ENCODE measurements around the gene SERGEF. TPM values are rescaled to one million over a fixed set of nuclear protein-coding genes. Genes with fewer than 3 reads are reported as not detected.

The SERGEF gene
- total RNA-seq, 6 experiments from 2014 or later: 8.4 to 19.5 (median 15.8) TPM

- intact Hi-C loops (cut with DNase I): no loop called here
- DNase-seq: no peak
- no peak for TF ChIP-seq POLR2A (IDR thresholded peaks at IDR 0.05)
- no peak for TF ChIP-seq CTCF (IDR thresholded peaks at IDR 0.05)
- no peaks in the 10 kb centered on the region for H3K4me1 ChIP-seq
- no peak overlapping the region for H3K4me3 ChIP-seq
- H3K27ac ChIP-seq: no peak overlapping the region
- ATAC-seq: no peak
- no peaks in the 10 kb centered on the region for H3K9me3 ChIP-seq
- no peaks in the 10 kb centered on the region for H3K27me3 ChIP-seq
- 76% methylated on average over 3 of the region's 6 CpGs for WGBS (ENCODE audit: insufficient coverage, low coverage, low lambda C conversion rate, missing lambda C conversion rate)
- no peaks in the 10 kb centered on the region for H3K36me3 ChIP-seq
Observed at GRCh38 chr11:17798253-17798652, 214.6 kb downstream of the SERGEF start.

GRCh38 chr11:17796154-17796553 is 216.7 kb downstream of the SERGEF start:
- no CpG with 5 or more reads among the region's 2 CpGs for WGBS (ENCODE audit: insufficient coverage, low coverage, low lambda C conversion rate, missing lambda C conversion rate)
- Histone ChIP-seq H3K9me3 (no peaks in the 10 kb centered on the region), H3K4me3 (no peak overlapping the region), H3K4me1 (no peaks in the 10 kb centered on the region), H3K36me3 (no peaks in the 10 kb centered on the region), H3K27me3 (no peaks in the 10 kb centered on the region), H3K27ac (no peak overlapping the region)
- TF ChIP-seq CTCF (IDR thresholded peaks at IDR 0.05): no peak
- no peak for TF ChIP-seq POLR2A (IDR thresholded peaks at IDR 0.05)
- DNase-seq (no peak), ATAC-seq (no peak)
- intact Hi-C loops (cut with DNase I): no loop called here

GRCh38 chr11:17794981-17795380 is 217.9 kb downstream of the SERGEF start:
- Histone ChIP-seq H3K4me1 (no peaks in the 10 kb centered on the region), H3K9me3 (no peaks in the 10 kb centered on the region), H3K4me3 (no peak overlapping the region), H3K27ac (no peak overlapping the region), H3K36me3 (no peaks in the 10 kb centered on the region), H3K27me3 (no peaks in the 10 kb centered on the region)
- no peak for ATAC-seq
- TF ChIP-seq POLR2A (IDR thresholded peaks at IDR 0.05) (no peak), CTCF (IDR thresholded peaks at IDR 0.05) (no peak)
- no peak for DNase-seq
- intact Hi-C loops (cut with DNase I): no loop called here
- WGBS (ENCODE audit: insufficient coverage, low coverage, low lambda C conversion rate, missing lambda C conversion rate): 100% methylated on average over 1 of the region's 5 CpGs

GRCh38 chr11:17793642-17794170 is 219.1 kb downstream of the SERGEF start:
- no peaks in the 10 kb centered on the region for H3K9me3 ChIP-seq
- DNase-seq (no peak), ATAC-seq (no peak)
- no peaks in the 10 kb centered on the region for H3K36me3 ChIP-seq
- 100% methylated on average over 1 of the region's 7 CpGs for WGBS (ENCODE audit: insufficient coverage, low coverage, low lambda C conversion rate, missing lambda C conversion rate)
- intact Hi-C loops (cut with DNase I): no loop called here
- H3K27me3 ChIP-seq: no peaks in the 10 kb centered on the region
- no peak overlapping the region for H3K4me3 ChIP-seq
- H3K4me1 ChIP-seq: no peaks in the 10 kb centered on the region
- no peak for TF ChIP-seq CTCF (IDR thresholded peaks at IDR 0.05)
- no peak for TF ChIP-seq POLR2A (IDR thresholded peaks at IDR 0.05)
- no peak overlapping the region for H3K27ac ChIP-seq

- ATAC-seq (no peak), DNase-seq (no peak)
- TF ChIP-seq POLR2A (IDR thresholded peaks at IDR 0.05) (no peak), CTCF (IDR thresholded peaks at IDR 0.05) (no peak)
- no peaks in the 10 kb centered on the region for H3K4me1 ChIP-seq
- WGBS (ENCODE audit: insufficient coverage, low coverage, low lambda C conversion rate, missing lambda C conversion rate): 100% methylated on average over 1 of the region's 9 CpGs
- H3K27ac ChIP-seq: no peak overlapping the region
- H3K9me3 ChIP-seq: no peaks in the 10 kb centered on the region
- no peaks in the 10 kb centered on the region for H3K36me3 ChIP-seq
- H3K4me3 ChIP-seq: no peak overlapping the region
- H3K27me3 ChIP-seq: no peaks in the 10 kb centered on the region
- intact Hi-C loops (cut with DNase I): no loop called here
Observed at GRCh38 chr11:17792161-17792560, 220.7 kb downstream of the SERGEF start.
